Measurements from ENCODE around the gene NFATC1.

NFATC1 gene

GRCh38 chr18:79406708-79407107 is 11.0 kb downstream of the NFATC1 start:
- DNase-seq (ENCODE audit: low spot score) (no peak), ATAC-seq (ENCODE audit: low read depth) (no peak)
- TF ChIP-seq, protein P1, sequence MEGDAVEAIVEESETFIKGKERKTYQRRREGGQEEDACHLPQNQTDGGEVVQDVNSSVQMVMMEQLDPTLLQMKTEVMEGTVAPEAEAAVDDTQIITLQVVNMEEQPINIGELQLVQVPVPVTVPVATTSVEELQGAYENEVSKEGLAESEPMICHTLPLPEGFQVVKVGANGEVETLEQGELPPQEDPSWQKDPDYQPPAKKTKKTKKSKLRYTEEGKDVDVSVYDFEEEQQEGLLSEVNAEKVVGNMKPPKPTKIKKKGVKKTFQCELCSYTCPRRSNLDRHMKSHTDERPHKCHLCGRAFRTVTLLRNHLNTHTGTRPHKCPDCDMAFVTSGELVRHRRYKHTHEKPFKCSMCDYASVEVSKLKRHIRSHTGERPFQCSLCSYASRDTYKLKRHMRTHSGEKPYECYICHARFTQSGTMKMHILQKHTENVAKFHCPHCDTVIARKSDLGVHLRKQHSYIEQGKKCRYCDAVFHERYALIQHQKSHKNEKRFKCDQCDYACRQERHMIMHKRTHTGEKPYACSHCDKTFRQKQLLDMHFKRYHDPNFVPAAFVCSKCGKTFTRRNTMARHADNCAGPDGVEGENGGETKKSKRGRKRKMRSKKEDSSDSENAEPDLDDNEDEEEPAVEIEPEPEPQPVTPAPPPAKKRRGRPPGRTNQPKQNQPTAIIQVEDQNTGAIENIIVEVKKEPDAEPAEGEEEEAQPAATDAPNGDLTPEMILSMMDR (IDR thresholded peaks at IDR 0.05; ENCODE audit: poor library complexity, severe bottlenecking): no peak
- Histone ChIP-seq H3K4me3 (ENCODE audit: severe bottlenecking) (no peak overlapping the region), H3K27me3 (ENCODE audit: insufficient read depth, poor library complexity, severe bottlenecking) (no peaks in the 10 kb centered on the region), H3K4me1 (ENCODE audit: insufficient read depth, poor library complexity, severe bottlenecking) (peaks cover 18% of the 10 kb centered on the region), H3K36me3 (ENCODE audit: low read depth) (no peaks in the 10 kb centered on the region), H3K27ac (ENCODE audit: poor library complexity, severe bottlenecking) (no peak overlapping the region), H3K9me3 (ENCODE audit: severe bottlenecking) (no peaks in the 10 kb centered on the region)

DNA sequence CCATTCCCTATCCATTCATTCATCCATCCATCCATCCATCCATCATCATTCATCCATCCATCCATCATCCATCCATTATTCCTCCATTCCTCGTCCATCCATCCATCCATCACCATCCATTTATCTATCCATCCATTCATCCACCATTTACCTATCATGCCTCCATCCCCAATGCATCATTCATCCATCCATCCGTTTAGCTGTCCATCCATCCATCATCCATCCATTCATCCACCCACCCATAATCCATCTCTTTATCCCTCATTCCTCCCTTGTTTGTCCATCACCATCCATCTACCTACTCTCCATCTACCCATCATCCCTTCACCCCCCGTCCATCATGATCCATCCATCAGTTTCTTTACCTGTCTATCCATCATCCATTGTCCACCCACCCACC is 13.6 kb downstream of the NFATC1 start:
- TF ChIP-seq, protein P1 (IDR thresholded peaks at IDR 0.05; ENCODE audit: poor library complexity, severe bottlenecking): no peak
- Histone ChIP-seq H3K27me3 (ENCODE audit: insufficient read depth, poor library complexity, severe bottlenecking) (no peaks in the 10 kb centered on the region), H3K36me3 (ENCODE audit: low read depth) (no peaks in the 10 kb centered on the region), H3K4me1 (ENCODE audit: insufficient read depth, poor library complexity, severe bottlenecking) (peaks cover 1% of the 10 kb centered on the region), H3K9me3 (ENCODE audit: severe bottlenecking) (no peaks in the 10 kb centered on the region), H3K4me3 (ENCODE audit: severe bottlenecking) (no peak overlapping the region), H3K27ac (ENCODE audit: poor library complexity, severe bottlenecking) (no peak overlapping the region)
- DNase-seq (ENCODE audit: low spot score) (no peak), ATAC-seq (ENCODE audit: low read depth) (no peak)

- Histone ChIP-seq H3K4me1 (ENCODE audit: insufficient read depth, poor library complexity, severe bottlenecking) (no peaks in the 10 kb centered on the region), H3K27ac (ENCODE audit: poor library complexity, severe bottlenecking) (no peak overlapping the region), H3K9me3 (ENCODE audit: severe bottlenecking) (no peaks in the 10 kb centered on the region), H3K4me3 (ENCODE audit: severe bottlenecking) (no peak overlapping the region), H3K36me3 (ENCODE audit: low read depth) (no peaks in the 10 kb centered on the region), H3K27me3 (ENCODE audit: insufficient read depth, poor library complexity, severe bottlenecking) (no peaks in the 10 kb centered on the region)
- DNase-seq (ENCODE audit: low spot score) (no peak), ATAC-seq (ENCODE audit: low read depth) (no peak)
- TF ChIP-seq, protein P1 (IDR thresholded peaks at IDR 0.05; ENCODE audit: poor library complexity, severe bottlenecking): no peak
Observed at GRCh38 chr18:79410171-79410641, 14.5 kb downstream of the NFATC1 start.

- no peaks in the 10 kb centered on the region for H3K4me1 ChIP-seq (ENCODE audit: insufficient read depth, poor library complexity, severe bottlenecking)
- no peaks in the 10 kb centered on the region for H3K36me3 ChIP-seq (ENCODE audit: low read depth)
- H3K27ac ChIP-seq (ENCODE audit: poor library complexity, severe bottlenecking): no peak overlapping the region
- ATAC-seq (ENCODE audit: low read depth) (no peak), DNase-seq (ENCODE audit: low spot score) (no peak)
- no peak overlapping the region for H3K4me3 ChIP-seq (ENCODE audit: severe bottlenecking)
- TF ChIP-seq, protein P1 (IDR thresholded peaks at IDR 0.05; ENCODE audit: poor library complexity, severe bottlenecking): no peak
- no peaks in the 10 kb centered on the region for H3K9me3 ChIP-seq (ENCODE audit: severe bottlenecking)
- no peaks in the 10 kb centered on the region for H3K27me3 ChIP-seq (ENCODE audit: insufficient read depth, poor library complexity, severe bottlenecking)
Observed at GRCh38 chr18:79410731-79411613, 15.2 kb downstream of the NFATC1 start.
